Fibroblast of pulmonary artery (primary cell): ENCODE data around the gene RAB40C.

Experiments
- DNase-seq: peaks from one replicate; pipeline ENCODE4 v3.0.0-alpha.2; 2010; ENCODE audit warnings: low read depth
- H3K4me3 ChIP-seq: replicated peaks from 2 replicates; pipeline ENCODE4 v1.5.1; 2011; ENCODE audit warnings: low read depth, mild to moderate bottlenecking, control low read depth, low read length, moderate library complexity
- CTCF ChIP-seq: IDR thresholded peaks from 2 replicates; pipeline ENCODE4 v1.5.1; 2011; ENCODE audit warnings: mild to moderate bottlenecking, control low read depth, low read length, inconsistent platforms; ENCODE audit errors: missing control alignments

The RAB40C gene

GRCh38 chr16:549544-550263, 40.2 kb upstream of the RAB40C start:
- H3K4me3 ChIP-seq = no peak overlapping the region
- TF ChIP-seq CTCF = no peak
- no peak for DNase-seq

GRCh38 chr16:551210-551609, 38.7 kb upstream of the RAB40C start:
- H3K4me3 ChIP-seq = no peak overlapping the region
- no peak for DNase-seq
- no peak for TF ChIP-seq CTCF

- H3K4me3 ChIP-seq = no peak overlapping the region
- DNase-seq = no peak
Measured at GRCh38 chr16:552171-552570, 37.7 kb upstream of the RAB40C start.

GRCh38 chr16:553601-554296, 36.1 kb upstream of the RAB40C start:
- no peak for TF ChIP-seq CTCF
- no peak overlapping the region for H3K4me3 ChIP-seq
- DNase-seq = no peak

More at GRCh38 chr16:552171-552570, 37.7 kb upstream of the RAB40C start:
- TF ChIP-seq CTCF = no peak

GRCh38 chr16:554297-554621, 35.6 kb upstream of the RAB40C start:
- no peak for DNase-seq
- TF ChIP-seq CTCF = no peak
- no peak overlapping the region for H3K4me3 ChIP-seq

- no peak for TF ChIP-seq CTCF
- H3K4me3 ChIP-seq = no peak overlapping the region
Measured at GRCh38 chr16:554640-555365, 35.1 kb upstream of the RAB40C start.

More at GRCh38 chr16:554640-555365, 35.1 kb upstream of the RAB40C start:
- DNase-seq = no peak
